Erythroblast (primary cell): ENCODE data around the gene MICAL3.

Experiments used
- GATA1 ChIP-seq: IDR thresholded peaks from 2 replicates; pipeline ENCODE4 v1.6.1; 2011; ENCODE audit warnings: low read depth, mild to moderate bottlenecking, control low read depth, low read length, moderate library complexity
- POLR2A ChIP-seq: IDR thresholded peaks from 2 replicates; pipeline ENCODE4 v1.6.1; 2011; ENCODE audit warnings: mild to moderate bottlenecking, low read length

GRCh38 chr22:17905445-17905844 is 118.9 kb downstream of the MICAL3 start:
- TF ChIP-seq POLR2A: no peak
- no peak for TF ChIP-seq GATA1
